ENCODE data around the gene CFAP61. TPM values are rescaled to one million over a fixed set of nuclear protein-coding genes. Genes with fewer than 3 reads are reported as not detected.

Gene CFAP61
- polyA plus RNA-seq, 6 donors from 2014 or later = not detected

GRCh38 chr20:20398123-20398522 is 345.8 kb downstream of the CFAP61 start:
- DNase-seq (no peak), ATAC-seq (ENCODE audit: low read depth in 2 of 2) (no peak)
- no peaks in the 10 kb centered on the region for H3K9me3 Mint-ChIP-seq
- H3K36me3 Mint-ChIP-seq = peaks cover 7 to 17% of the 10 kb centered on the region in 2 donors
- no peaks in the 10 kb centered on the region for H3K27me3 Mint-ChIP-seq
- no peak overlapping the region for H3K4me3 Mint-ChIP-seq
- no peaks in the 10 kb centered on the region for H3K4me1 Mint-ChIP-seq
- no peak overlapping the region for H3K27ac Mint-ChIP-seq

DNA sequence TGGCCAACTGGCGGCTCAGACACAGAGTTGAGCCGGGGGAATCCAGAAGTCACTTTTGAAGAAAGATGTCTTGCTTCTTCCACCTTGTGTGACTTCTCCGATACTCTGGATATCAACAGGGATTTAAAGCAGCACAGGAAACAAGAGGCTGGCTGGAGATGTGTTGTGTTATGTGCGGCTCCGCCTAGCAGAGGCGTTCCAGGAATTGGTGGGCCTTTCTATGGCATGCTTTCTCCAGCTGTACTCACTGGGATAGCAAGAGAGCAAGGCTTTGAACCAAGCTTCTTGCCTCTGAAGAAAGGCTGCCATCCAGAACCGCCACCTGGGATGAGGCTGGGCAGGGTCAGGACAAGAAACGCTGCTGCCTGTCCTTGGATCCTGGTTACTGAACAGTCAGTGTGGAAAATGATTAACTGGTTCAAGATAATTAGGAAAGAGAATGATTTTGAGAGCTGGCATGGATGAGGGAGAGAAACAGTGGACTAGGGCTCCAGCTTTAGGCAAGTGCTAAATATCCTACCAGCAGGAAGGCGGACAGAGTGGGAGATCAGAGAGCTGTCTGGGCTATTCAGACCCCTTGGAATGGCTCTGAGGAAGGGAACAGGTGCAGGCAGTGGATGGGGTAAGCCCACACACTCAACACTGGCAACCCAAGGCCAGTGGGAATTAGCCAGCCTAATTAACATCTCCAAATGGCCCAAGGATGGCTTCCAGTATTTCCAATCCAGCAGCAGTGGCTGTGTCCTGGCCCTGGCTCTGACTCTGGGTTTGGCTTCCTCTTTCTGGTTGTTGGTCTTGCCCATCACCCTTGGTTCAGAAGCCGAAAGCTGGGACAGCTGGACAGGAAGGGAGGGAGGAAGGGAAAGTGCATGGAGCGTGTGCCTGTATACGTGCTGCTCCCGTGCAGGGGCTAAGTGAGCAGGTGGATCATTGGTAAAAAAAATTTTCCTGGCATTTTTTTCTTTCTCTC is 347.5 kb downstream of the CFAP61 start:
- Mint-ChIP-seq H3K36me3 (peaks cover 7% of the 10 kb centered on the region in 2 donors), H3K4me3 (no peak overlapping the region), H3K27ac (peak overlapping the region in 2 of 6 donors; percentile 42 to 54), H3K9me3 (no peaks in the 10 kb centered on the region), H3K27me3 (no peaks in the 10 kb centered on the region), H3K4me1 (no peaks in the 10 kb centered on the region)
- no peak for ATAC-seq (ENCODE audit: low read depth in 2 of 2)
- DNase-seq = no peak

DNA sequence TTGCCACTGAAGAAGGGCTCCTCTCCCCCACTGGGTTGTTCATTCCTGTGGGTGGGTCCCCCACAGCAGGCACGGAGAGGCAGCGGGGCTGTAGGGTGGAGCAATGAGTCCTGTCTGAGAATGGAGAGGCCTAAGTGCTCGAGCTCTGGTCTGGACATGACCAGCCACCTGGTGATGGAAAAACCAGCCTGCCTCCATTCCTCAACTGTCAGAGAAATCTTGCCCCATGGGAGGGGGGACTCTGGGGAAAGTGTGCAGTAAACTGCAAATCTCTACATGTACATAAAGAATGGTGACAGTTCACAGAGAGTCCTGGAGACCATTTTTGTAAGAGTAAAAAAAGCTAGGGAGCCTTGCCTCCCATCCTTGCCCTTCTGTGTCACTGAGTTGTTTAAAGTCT is 349.7 kb downstream of the CFAP61 start:
- no peaks in the 10 kb centered on the region for H3K9me3 Mint-ChIP-seq
- no peak overlapping the region for H3K4me3 Mint-ChIP-seq
- H3K4me1 Mint-ChIP-seq = no peaks in the 10 kb centered on the region
- H3K27me3 Mint-ChIP-seq = no peaks in the 10 kb centered on the region
- DNase-seq (no peak), ATAC-seq (ENCODE audit: low read depth in 2 of 2) (no peak)
- peak overlapping the region in 2 of 6 donors; percentile 12 to 76 for H3K27ac Mint-ChIP-seq
- H3K36me3 Mint-ChIP-seq = peaks cover 7 to 10% of the 10 kb centered on the region in 2 donors

GRCh38 chr20:20404633-20405032 is 352.3 kb downstream of the CFAP61 start:
- no peaks in the 10 kb centered on the region for H3K27me3 Mint-ChIP-seq
- no peak overlapping the region for H3K27ac Mint-ChIP-seq
- no peaks in the 10 kb centered on the region for H3K9me3 Mint-ChIP-seq
- H3K36me3 Mint-ChIP-seq = peaks cover 0 to 8% of the 10 kb centered on the region in 2 donors
- H3K4me3 Mint-ChIP-seq = no peak overlapping the region
- no peaks in the 10 kb centered on the region for H3K4me1 Mint-ChIP-seq
- DNase-seq (no peak), ATAC-seq (ENCODE audit: low read depth in 2 of 2) (no peak)

DNA sequence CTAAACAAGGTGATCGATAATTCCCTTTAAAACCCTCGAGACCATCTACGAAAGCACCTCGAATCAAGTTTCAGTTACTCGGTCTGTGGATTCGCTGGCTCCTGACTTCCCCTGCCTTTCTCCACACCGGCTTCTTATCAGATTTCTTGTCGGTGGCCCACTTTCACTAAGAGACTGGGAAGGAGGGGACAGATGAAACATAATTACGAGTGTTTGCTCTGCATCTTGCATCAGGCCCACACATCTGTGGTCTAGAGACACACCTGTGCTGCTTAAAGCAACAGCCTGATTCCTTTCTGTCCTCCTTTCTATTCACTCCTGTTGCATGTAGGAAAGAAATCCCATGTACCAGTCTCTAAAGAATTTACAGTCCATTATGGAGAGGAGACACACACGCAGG is 353.3 kb downstream of the CFAP61 start:
- no peak overlapping the region for H3K27ac Mint-ChIP-seq
- H3K27me3 Mint-ChIP-seq = no peaks in the 10 kb centered on the region
- H3K9me3 Mint-ChIP-seq = no peaks in the 10 kb centered on the region
- no peaks in the 10 kb centered on the region for H3K4me1 Mint-ChIP-seq
- ATAC-seq (ENCODE audit: low read depth in 2 of 2) (no peak), DNase-seq (no peak)
- H3K4me3 Mint-ChIP-seq = no peak overlapping the region
- H3K36me3 Mint-ChIP-seq = peaks cover 0 to 13% of the 10 kb centered on the region in 2 donors

DNA sequence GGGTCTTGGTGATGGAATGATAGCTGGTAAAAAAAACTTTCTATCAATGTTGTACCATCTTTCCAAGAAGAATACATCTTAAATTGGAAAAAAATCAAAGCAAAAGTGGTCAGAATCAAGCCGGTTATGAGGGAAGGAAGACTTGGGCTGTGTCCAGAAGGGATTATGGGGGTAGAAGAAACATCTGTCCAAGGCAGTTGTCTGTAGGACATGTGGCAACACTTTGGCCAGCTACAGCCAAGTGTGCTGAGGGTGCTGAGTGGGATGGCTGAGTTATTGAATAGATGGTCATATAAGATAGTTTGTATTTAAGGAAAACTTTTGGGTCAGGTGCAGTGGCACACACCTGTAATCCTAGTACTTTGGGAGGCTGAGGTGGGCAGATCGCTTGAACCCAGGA is 354.0 kb downstream of the CFAP61 start:
- no peaks in the 10 kb centered on the region for H3K9me3 Mint-ChIP-seq
- DNase-seq = no peak
- no peak for ATAC-seq (ENCODE audit: low read depth in 2 of 2)
- H3K4me1 Mint-ChIP-seq = no peaks in the 10 kb centered on the region
- H3K27ac Mint-ChIP-seq = peak overlapping the region in 2 of 6 donors; percentile 57 to 88
- no peaks in the 10 kb centered on the region for H3K27me3 Mint-ChIP-seq
- H3K36me3 Mint-ChIP-seq = peaks cover 0 to 13% of the 10 kb centered on the region in 2 donors
- H3K4me3 Mint-ChIP-seq = no peak overlapping the region

GRCh38 chr20:20407891-20408805 is 355.8 kb downstream of the CFAP61 start:
- DNase-seq (no peak), ATAC-seq (ENCODE audit: low read depth in 2 of 2) (no peak)
- H3K4me3 Mint-ChIP-seq = no peak overlapping the region
- H3K9me3 Mint-ChIP-seq = no peaks in the 10 kb centered on the region
- H3K27ac Mint-ChIP-seq = no peak overlapping the region
- H3K27me3 Mint-ChIP-seq = no peaks in the 10 kb centered on the region
- peaks cover 0 to 1% (median 0%) of the 10 kb centered on the region in 3 donors for H3K4me1 Mint-ChIP-seq
- peaks cover 7 to 13% of the 10 kb centered on the region in 2 donors for H3K36me3 Mint-ChIP-seq

GRCh38 chr20:20409331-20409730 is 357.0 kb downstream of the CFAP61 start:
- no peaks in the 10 kb centered on the region for H3K9me3 Mint-ChIP-seq
- DNase-seq = no peak
- no peak overlapping the region for H3K27ac Mint-ChIP-seq
- no peaks in the 10 kb centered on the region for H3K27me3 Mint-ChIP-seq
- H3K36me3 Mint-ChIP-seq = peaks cover 7 to 13% of the 10 kb centered on the region in 2 donors
- H3K4me3 Mint-ChIP-seq = no peak overlapping the region
- H3K4me1 Mint-ChIP-seq = peaks cover 0 to 3% (median 0%) of the 10 kb centered on the region in 3 donors
- ATAC-seq (ENCODE audit: low read depth in 2 of 2) = no peak

Other genes starting within 250 kb of the CFAP61 start
- 100 to 1,000 TPM in 1 of 6 donors, 10 to 100 TPM in 5; 60.7 to 109 (median 69.2) TPM for gene NAA20, start 35.2 kb upstream of the CFAP61 start, polyA plus RNA-seq (ENCODE audit: low read depth in 6 of 6)
- 10 to 100 TPM in 2 of 6 donors, 1 to 10 TPM in 4; 6.6 to 12.6 (median 9.1) TPM for gene CRNKL1, start 66 bp upstream of the CFAP61 start, polyA plus RNA-seq (ENCODE audit: low read depth in 6 of 6)